Caki2 (cell line): ENCODE data around the gene THAP10. TPM values are rescaled to one million over a fixed set of nuclear protein-coding genes. Genes with fewer than 3 reads are reported as not detected.

Experiments
- total RNA-seq: library from RNA; depleted of rRNA; stranded (reverse); fragments of >200 nt; shearing (Covaris generic); gene quantifications from 2 replicates; pipeline ENCODE4 v1.2.3, GENCODE V29; 2014; ENCODE audit warnings: low replicate concordance; rRNA removed

THAP10 gene
- total RNA-seq, 1 experiment from 2014 or later, result 11.1 TPM

Other genes with a start within 250 kb of the THAP10 start
- gene UACA, start 128.9 kb downstream of the THAP10 start, total RNA-seq, result 8.0 and 16.2 TPM in 2 replicates
- gene LARP6, start 38.3 kb downstream of the THAP10 start, total RNA-seq, result 35.4 and 41.0 TPM in 2 replicates
- gene LRRC49, start 393 bp upstream of the THAP10 start, total RNA-seq, result 8.4 and 8.5 TPM in 2 replicates
- gene THSD4, start 223.0 kb upstream of the THAP10 start, total RNA-seq, result 9.0 and 9.8 TPM in 2 replicates